GM21737 (cell line): ENCODE measurements around the gene NOL3.

Source experiments
- ATAC-seq: cut with Tn5 transposase; IDR thresholded peaks from one replicate; pipeline ENCODE4 v1.9.1; 2021; ENCODE audit warnings: mild to moderate bottlenecking, moderate library complexity; ENCODE audit not compliant: unreplicated experiment

Gene NOL3

GRCh38 chr16:67202426-67202825, 32.1 kb downstream of the NOL3 start:
- no peak for ATAC-seq

GRCh38 chr16:67202956-67203493, 32.7 kb downstream of the NOL3 start:
- ATAC-seq, result no peak

GRCh38 chr16:67204076-67204475, 33.7 kb downstream of the NOL3 start:
- ATAC-seq, result no peak

GRCh38 chr16:67206129-67206837, 35.9 kb downstream of the NOL3 start:
- no peak for ATAC-seq

GRCh38 chr16:67206838-67207248, 36.5 kb downstream of the NOL3 start:
- no peak for ATAC-seq

DNA sequence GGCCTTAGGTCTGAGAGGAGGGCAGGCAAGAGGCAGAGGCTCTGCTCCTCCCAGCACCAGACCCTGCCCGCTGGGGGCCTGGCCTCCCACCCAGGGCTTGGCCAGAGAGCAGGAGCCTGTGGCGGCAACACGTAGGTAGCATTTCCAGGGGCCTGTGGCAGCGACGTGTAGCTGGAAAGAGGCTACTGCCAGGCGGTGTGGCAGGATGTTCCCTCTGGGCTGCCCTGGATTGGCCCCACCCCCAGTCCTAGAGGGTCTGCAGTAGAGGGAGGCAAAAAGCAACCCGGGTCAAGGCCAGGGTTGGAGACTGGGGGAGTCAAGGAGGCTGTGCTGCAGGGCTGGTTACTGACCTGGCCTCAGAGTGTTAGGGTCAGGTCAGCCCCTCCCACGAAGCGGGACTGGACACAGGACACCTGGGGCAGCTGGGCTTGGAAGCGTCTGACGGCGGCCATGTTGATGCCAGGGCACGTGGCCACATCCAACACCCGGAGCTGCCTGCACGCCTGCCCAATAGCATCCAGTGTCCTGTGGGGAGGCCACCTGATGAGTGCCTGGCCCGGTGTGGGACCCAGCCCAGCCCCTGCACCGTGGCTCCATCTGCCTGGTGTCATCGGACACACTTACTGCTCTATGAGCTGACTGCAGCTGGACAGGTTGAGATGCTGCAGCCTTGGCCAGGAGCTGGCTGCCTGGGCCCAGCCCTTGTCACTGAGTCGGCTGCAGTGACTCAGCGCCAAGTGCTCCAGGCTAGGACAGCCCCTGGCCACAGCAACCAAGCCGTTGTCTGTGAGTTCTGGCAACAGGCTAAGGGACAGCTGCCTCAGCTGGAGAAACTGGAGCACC, 37.1 kb downstream of the NOL3 start:
- ATAC-seq, result no peak

- no peak for ATAC-seq
These were observed 38.0 kb downstream of the NOL3 start for GRCh38 chr16:67208154-67208896.

- ATAC-seq, result no peak
These were observed 39.2 kb downstream of the NOL3 start for GRCh38 chr16:67209565-67209964.

DNA sequence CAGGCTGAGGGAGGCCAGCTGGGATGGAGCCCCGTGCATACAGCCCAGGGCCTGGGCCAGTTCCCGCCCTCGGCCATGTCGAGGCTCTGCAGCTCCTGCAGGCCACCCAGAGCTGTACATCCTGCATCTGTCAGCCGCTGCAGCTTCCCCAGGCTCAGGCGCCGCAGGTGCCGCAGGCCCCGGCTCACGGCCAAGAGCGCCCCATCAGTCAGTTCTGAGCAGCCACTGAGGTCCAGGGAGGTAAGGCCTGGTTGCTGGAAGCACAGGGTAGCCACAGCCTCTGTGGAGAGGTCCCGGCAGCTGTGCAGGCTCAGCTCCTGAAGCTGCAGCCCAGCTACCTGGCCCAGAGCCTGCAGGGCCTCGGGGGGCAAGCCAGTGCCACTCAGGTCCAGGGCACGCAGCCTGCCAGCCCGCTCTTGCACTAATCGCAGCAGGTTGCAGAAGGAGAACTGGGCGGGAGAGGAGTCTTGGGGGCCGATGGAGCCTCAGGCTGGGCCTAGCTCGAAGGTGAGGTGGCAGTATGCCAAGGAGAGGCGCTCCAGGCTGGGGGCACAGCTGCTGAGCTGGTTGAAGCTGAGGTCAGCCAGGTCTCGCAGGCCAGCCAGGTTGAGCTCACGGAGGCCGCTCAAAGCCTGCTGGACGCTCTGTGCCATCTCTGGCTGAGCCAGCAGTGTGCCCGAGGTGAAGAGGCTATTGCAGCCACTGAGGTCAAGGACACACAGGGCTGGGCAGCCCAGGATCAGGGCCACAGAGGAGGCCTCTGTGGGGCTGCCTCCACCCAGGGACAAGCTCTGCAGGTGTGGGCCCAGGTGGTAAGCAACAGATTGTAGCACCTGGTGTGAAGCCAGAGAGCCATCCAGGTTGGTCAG, 40.0 kb downstream of the NOL3 start:
- ATAC-seq, result no peak

- ATAC-seq, result no peak
These were observed 41.3 kb downstream of the NOL3 start for GRCh38 chr16:67211674-67212073.

- no peak for ATAC-seq
These were observed 42.4 kb downstream of the NOL3 start for GRCh38 chr16:67212766-67213165.

GRCh38 chr16:67213197-67214019, 43.1 kb downstream of the NOL3 start:
- no peak for ATAC-seq

DNA sequence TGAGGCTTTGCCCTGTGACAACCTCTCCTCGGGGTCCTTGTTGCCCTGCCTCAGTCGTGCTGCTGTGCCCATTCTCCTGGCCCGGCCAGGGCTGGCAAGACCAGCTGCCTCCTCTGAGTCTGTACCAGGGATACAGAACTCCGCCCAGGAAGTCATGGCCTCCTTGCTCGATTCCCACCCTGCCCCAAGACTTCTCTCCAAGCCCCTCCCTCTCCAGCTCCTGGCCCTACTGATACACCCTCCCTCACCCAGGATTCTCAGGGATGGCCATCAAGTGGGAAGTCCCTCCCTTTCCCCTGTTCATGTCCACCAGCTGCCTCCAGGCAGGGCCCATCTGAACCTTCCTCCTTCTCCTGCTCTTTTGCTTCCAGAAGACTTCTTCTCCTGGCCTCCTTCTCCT, 45.4 kb downstream of the NOL3 start:
- no peak for ATAC-seq

DNA sequence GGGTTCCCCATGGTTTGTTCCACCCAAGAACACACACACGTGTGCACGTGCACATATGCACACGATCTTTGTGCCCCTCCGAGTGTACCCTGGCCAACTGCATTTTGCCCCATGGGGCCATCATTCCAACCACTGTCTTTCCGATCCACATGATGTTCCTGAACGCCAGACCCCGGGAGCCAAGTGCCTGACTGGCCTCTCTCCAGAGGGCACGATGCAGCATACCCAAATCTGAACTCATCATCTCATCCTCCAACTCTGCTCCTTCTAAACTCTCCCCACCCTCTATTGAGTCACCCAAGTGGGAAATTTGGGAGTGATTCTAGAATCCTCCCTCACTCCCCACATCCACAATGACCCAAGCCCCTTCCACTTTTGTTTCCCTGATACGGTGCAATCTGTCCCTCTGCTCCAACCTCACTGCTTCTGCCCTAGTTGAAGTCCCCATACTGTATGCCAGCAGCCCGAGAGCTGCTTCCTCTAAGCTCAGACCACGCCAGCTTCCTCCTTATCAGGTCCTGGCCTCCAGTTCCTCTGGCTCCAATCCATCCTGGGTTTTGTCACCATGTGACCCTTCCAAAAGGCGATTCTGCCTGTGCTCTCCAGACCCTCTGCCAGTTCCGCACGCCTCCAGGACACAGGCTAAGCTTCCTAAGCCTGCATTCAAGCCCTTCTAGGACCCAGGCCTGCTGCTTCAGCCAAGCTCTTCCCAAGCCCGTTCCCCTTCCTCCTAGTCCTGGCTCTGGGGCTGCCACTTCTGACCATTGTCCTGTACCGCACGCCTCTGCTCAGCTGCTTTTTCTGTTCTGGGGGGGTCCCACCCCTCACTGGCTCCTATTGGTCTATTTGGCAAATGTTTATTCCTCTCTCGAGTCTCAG, 46.5 kb downstream of the NOL3 start:
- ATAC-seq, result no peak

DNA sequence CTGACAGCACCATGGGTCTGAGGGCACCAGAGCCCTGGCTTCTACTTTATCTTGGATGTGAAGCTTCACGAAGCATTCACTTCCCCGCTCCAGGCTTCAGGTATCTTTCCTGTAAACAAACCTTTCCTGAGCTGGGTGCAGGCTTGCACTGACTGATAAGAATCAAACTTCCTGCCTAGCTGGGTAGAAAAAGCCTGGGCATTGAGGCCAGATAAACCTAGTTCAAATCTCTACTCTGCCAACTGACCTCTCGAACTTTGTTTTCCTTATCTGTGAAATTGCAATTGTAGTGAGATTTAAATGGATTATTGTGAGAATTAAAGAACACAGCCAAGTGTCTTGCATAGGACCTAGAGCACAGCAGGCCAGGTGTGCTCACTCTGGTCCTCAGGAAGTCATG, 53.7 kb downstream of the NOL3 start:
- no peak for ATAC-seq
